Hematopoietic multipotent progenitor cell (in vitro differentiated cells): ENCODE data around the gene DPM2. TPM values are rescaled to one million over a fixed set of nuclear protein-coding genes. Genes with fewer than 3 reads are reported as not detected.

Experiments used
- DNase-seq, 3 donors: peaks; one replicate each; pipeline ENCODE4 v3.0.0-alpha.2; 2011 to 2015; ENCODE audit warnings: low read depth in 2 of 3, low spot score in 2 of 3
- total RNA-seq: library from RNA; depleted of rRNA; stranded (reverse); fragments of >200 nt; gene quantifications from one replicate; pipeline ENCODE4 v1.2.3, GENCODE V29; 2012

DPM2 gene, protein sequence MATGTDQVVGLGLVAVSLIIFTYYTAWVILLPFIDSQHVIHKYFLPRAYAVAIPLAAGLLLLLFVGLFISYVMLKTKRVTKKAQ
- 17.2 TPM for total RNA-seq

DNA sequence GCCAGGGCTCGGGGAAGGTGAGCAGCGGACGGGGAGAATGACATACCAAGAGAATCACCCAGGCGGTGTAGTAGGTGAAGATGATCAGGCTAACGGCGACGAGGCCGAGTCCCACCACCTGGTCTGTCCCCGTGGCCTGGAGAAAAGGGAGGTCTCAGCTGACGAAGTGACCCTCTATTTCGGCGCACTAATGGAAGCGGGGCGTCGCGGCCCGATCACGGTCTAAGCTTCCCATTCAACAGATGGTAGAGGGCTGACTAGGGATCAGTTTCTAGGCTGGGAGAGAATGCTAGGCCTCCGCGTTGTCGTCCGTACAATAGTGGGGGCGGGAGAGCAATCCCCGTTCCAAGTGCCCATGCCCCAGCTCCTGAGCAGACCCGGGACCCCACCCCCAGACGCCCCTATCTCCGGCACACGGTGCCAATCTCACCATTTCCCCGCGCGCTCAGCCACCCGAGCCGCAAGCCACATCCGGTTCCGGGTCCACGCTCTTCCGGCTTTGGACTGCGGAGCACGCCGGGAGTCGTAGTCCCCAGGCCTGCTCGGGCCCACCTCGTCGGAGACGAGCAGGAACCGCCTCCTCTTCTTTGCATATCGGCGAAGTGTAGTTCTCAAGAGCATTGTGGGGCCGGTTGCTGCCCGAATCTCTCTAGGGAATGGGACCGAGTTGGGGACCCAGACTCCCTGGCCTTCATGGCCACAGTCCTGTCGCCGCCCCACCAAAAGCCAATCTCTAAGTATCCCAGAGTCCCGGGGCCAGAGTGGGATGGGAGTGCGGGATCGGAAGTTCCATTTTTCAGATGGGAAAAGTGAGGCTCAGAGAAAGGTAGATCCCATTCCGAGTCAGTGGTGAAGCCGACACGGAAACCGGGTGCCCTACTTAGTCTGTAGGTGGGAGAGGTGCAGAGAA lies at the start of gene DPM2:
DPM2 (minus strand) TSS at position 467 of the 910 bp plus-strand sequence; CDS start at position 433, 34 bp downstream.
- peak; percentile 80 to 93 (median 89) for DNase-seq

- no peak for DNase-seq
Measured at GRCh38 chr9:127987103-127987614, 49.5 kb upstream of the DPM2 start.

- DNase-seq: no peak
Measured at GRCh38 chr9:127985011-127985410, 47.4 kb upstream of the DPM2 start.

- DNase-seq: no peak
Measured at GRCh38 chr9:127983847-127984289, 46.2 kb upstream of the DPM2 start.

DNA sequence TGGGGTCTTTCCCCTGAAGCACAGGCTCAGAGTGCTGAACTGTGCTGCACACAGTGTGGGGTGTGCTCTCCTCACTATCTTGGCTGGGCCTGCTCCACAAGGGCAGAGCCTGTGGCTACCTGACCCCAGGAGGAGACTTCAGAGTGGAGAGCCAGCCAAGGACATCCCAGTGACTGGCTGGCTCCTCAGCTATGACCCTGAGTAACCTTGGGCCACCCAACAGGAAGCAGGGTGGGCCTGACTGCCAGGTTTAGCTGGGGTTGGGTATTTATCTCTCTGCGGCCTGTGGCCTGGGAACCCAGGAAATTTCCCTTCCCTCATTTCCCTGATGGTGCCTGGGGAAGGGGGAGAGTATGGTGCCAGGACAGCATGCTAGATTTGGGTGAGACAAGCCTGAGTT lies 45.3 kb upstream of the DPM2 start:
- DNase-seq: no peak

DNA sequence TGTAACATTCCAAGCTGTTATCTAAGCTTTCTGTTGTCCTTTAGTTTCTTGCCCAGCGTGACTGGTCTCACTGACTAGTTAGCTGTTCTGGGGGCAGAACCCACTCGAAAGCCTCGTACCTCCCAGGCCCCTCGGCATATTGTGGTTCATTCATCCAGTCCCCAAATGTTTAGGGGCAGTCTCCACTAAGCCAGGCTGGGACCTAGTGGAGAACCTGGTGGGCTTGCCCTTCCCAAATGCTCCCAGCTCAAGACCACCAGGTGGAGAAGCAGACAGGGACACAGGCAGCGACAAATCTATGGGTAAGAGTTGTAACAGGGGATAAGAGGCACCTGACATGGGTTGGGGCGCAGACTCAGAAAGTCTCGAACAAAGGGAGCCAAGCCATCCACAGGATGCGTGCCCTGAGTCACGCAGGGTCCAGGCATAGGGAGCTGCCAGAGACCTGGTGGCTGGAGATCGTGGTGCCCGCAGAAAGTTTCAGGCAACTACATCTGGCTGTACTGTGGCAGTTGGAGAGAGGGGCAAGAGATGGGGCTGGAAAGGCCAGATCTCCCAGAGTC lies 44.0 kb upstream of the DPM2 start:
- DNase-seq: no peak

DNA sequence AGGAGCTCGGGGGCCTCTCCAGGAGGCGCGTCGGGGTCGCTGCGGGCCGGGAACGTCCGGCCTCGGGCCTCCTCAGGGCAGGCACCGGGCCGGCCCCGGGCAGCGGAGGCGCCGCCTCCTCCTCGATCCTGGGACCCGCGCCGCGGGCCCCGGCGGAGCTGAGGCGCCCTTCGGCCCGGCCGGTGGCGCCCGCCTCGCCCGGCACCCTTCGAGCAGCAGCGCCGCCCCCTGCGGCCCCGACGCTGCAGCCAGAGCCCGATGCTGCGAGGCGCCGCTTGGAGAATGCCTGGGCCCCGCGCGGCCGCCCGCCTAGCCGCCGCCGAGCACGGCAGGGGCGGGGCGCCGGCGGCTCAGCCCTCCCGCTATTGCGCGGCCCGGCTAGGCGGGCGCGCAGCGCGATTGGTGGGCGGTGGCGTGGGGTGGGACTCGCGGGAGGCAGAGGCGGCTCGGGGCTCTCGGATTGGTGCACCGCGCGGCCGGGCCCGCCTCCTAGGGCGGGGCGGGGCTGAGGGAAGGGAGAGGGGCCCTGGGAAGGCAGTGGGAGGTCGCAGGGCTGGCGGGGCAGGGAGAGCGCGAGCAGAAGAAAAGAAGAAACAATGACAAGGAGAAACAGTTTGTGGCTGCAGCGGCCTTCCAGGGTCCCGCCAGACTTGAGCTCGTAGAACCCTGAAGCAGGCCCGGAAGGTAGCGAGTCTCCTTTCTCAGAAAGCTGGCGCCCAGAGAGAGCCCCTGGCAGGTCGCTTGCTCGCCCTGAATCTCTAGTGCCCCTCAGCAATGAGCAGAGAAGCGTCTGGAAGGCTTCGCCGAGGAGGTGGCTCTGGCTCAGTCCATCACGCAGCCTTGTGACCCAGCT lies 43.3 kb upstream of the DPM2 start, which contains the start of gene EEIG1:
EEIG1 (minus strand) TSS at position 284 of the 853 bp plus-strand sequence. CDS start 852 bp downstream, outside the sequence.
- DNase-seq: peak; percentile 89 to 97 (median 94)

DNA sequence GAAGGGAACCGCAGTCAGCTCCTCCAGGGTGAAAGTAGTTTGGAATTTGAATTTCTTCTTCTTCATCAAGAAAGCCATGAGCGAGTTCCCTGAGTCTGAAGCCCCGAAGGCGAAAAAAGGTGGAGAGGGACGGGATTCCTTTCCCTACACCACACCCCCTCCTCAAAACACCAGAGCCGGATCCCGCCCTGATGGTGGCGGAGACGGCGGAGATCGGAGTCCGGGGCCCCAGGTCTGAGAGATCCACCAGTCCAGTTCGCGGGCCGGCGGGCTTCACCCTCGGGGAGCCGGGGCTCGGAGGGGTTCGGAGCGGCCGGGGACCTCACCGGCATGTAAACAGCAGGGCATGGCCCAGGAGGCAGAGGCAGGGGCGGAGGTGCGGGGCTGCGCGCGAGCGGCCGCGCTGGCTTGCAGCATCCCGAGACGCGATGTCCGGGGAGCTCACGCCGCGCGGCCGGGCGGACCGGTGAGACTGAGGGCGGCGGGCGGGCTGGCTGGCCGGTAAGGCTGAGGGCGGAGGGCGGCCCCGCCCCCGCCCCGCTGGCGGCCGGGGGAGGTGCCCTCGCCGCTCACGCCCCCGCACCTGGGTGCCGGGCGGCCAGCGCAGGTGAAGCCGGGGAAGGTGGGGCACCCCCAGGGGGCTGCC lies 42.5 kb upstream of the DPM2 start:
- no peak for DNase-seq

DNA sequence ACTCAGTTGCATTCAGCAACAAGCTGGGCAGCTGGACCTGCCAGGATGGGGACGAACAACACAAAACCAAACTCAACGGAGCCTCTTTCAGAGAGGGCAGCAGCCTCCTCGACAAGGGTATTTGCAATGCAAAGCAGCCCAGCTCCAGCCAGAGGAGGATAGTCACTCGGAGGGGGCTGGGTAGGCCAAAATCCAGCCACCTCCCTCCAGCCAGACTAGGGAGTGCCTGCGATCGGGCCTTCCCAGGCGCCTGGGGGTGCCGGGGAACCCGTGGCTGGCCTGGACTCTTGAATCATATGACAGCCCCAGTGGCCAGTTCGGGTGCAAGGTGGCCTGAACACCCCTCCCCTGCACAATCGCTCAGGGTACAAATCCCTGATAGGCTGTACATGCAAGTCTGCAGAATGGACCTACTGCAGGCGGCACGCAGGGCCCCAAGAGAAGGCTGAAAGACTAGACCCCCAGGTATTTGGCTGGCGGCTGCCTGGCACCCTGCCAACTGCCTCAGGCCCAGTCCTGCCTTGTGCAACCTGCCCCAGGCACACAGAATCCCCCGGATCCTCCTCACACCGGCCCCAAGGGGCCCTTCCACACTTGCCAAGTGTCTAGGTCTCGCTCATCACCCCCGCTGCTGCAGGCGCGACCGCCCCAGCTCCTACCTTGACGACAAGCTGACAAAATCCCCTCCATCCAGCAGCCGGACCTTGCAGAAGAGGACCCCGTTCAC lies 41.8 kb upstream of the DPM2 start:
- DNase-seq: no peak

GRCh38 chr9:127979015-127979332 lies 41.3 kb upstream of the DPM2 start:
- DNase-seq: no peak

DNA sequence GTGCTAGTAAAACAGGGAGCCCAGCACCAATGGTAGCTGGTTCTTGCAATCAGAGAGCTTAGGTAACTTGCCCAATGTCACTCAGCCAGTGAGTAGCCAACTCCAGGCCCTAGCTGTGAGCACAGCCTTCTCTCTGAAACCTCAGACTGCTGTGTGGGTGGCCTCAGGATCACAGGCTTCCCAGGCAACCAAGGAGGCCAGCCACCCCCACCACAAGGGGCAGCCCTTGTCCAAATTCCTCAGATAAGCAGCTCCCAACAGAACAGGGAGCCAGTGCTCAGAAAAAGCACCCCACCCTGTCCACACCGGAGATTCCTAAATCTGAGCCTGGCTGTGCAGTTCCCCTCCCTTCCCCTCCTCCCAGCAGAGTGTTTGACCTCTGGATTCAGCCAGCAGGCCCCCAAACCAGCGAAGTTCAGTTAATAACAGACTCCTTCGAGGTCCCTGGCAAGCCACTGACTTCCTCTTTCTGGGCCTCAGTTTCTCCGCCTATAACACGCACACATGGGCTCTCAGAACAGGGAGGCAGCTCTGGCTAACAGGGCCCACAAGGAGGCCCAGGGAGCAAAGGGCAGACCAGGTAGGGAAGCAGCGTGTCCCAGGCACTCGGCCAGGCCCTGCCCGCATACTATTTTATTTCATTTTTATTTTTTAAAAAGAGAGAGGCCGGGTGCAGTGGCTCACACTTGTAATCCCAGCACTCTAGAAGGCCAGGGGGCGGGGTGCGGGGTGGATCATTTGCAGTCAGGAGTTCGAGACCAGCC lies 40.4 kb upstream of the DPM2 start:
- DNase-seq: no peak

DNA sequence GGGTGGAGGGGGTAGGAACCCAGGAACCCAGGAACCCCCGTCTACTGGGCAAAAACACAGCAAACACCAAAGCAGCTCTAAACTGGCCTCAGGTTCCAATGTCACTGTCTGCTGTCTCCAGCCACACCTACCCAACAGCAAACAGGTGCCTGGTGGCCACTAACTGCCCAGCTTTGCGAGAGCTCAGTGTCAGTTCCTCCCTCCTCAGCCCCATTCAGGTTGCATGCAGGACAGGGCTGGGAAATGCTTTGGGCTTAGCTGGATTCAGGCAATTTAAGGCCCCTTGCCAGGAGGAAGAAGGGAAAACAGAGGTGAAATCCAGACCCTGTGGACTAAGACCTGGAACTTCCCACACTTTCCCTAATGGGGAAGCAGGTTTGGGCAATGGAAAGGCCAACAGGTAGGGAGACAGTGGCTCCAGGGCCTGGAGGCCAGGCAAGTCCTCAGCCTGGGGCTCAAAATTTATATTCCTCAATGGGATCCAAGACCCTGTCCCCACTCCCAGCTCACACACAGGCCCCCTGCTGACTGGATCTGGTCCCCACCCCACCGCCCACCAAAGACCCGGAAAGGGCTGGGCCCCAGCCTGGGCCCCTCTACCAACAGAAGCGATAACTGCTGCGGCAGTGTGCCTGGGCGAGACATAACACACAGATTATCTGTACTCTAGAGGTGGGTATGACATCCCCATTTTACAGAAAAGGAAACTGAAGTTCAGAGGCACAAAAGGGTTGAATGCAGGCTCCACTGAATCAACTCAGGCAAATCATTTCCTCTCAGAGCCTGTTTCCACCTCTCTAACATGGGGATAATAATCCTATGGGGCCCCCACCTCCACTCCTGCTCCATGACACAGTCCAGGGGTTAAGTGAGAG lies 39.6 kb upstream of the DPM2 start:
- no peak for DNase-seq

GRCh38 chr9:127976498-127976897 lies 38.8 kb upstream of the DPM2 start:
- no peak for DNase-seq

GRCh38 chr9:127975376-127976315 lies 38.0 kb upstream of the DPM2 start:
- DNase-seq: no peak

- DNase-seq: no peak
Measured at GRCh38 chr9:127974769-127975261, 37.2 kb upstream of the DPM2 start.

- DNase-seq: no peak
Measured at GRCh38 chr9:127974001-127974768, 36.5 kb upstream of the DPM2 start.
